Activated gamma-delta T cell treated with Interleukin-2 at 50 U/mL for 16 hours (primary cell): ENCODE results near the gene SYAP1.
"Not testable (repeated sequence)": the region's sequence is repeated elsewhere in the genome, so short reads cannot be mapped to it uniquely, and the experiment has no call there.

Experiments used
- DNase-seq: peaks from one replicate; pipeline ENCODE4 v3.0.0-alpha.2; 2020

Gene SYAP1

GRCh38 chrX:16719334-16720084 is at the start of gene SYAP1:
Gene SYAP1 (plus strand): TSS chrX:16719612. CDS start chrX:16719725, 113 bp downstream.
- peak; percentile 94 for DNase-seq

- peak; percentile 7 for DNase-seq
These were observed 48.4 kb upstream of the SYAP1 start for GRCh38 chrX:16671005-16671404.

DNA sequence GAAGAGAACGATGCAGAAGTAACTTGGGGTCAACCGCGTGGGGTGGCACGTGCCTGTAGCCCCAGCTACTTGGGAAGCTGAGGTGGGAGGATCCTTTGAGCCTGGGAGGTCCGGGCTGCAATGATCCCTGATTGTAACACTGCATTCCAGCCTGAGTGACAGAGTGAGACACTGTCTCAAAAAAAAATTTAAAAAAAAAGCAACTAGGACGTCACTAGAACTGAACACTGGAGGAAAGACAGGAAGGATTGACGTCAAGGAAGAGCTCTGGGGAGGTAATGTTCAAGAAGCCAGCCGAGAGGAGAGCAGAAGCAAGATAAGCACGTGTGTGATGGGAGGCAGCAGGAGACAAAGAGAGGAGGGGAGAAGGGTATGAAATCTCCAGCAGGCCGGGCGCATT is 40.7 kb upstream of the SYAP1 start:
- no peak for DNase-seq

DNA sequence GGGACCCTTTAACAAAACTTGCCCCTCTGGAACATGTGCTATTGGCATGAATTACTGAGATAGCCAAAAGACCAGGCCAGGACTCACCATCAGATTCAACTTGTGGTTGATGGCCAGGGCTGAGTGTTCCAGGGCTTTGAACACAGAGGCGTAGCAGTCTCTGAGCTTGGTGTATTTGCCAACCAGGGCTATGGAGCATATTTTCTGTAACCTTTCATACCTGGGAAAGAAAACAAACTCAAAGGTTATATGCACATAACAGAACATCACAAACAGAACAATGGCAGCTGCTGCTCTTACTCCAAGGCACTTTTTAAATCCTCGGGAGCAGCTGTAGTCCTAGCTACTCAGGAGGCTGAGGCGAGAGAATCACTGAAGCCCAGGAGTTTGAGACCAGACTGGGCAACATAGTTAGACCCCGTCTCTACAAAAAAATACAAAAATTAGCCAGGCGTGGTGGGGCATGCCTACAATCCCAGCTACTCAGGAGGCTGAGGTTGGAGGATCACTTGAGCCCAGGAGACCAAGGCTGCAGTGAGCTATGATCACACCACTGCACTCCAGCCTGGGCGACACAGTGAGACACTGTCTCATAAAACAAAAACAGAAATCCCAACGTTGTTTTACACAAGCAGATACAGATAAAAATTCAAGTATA is 36.3 kb upstream of the SYAP1 start:
- no peak for DNase-seq

- DNase-seq: no peak
These were observed 31.9 kb upstream of the SYAP1 start for GRCh38 chrX:16687514-16687913.

GRCh38 chrX:16695079-16695676 is 24.2 kb upstream of the SYAP1 start:
- DNase-seq: peak; percentile 66

- DNase-seq: no peak
These were observed 22.5 kb upstream of the SYAP1 start for GRCh38 chrX:16696956-16697355.

DNA sequence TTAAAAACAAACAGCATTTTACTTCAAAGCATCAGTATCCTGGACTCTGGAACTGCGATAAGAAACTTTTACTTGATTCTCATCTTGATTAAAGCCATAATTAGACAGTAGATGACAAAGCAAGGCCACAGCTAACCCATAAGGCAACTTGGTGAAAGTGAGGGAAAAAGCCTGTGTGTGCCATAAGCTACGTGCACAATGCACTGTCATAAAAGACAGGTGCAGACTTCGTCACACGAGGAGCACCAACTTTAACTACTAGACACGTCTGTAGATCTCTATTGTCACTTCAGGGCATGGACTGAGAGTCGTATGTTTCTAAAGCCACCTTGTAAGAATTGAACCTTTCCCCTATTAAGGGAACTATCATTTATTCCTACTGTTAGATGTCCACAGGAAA is 20.0 kb upstream of the SYAP1 start:
- DNase-seq: no peak

- DNase-seq: no peak
These were observed 18.7 kb upstream of the SYAP1 start for GRCh38 chrX:16700734-16701133.

GRCh38 chrX:16702700-16703599 is 16.5 kb upstream of the SYAP1 start:
- no peak for DNase-seq

GRCh38 chrX:16705370-16705769 is 14.0 kb upstream of the SYAP1 start:
- no peak for DNase-seq

DNA sequence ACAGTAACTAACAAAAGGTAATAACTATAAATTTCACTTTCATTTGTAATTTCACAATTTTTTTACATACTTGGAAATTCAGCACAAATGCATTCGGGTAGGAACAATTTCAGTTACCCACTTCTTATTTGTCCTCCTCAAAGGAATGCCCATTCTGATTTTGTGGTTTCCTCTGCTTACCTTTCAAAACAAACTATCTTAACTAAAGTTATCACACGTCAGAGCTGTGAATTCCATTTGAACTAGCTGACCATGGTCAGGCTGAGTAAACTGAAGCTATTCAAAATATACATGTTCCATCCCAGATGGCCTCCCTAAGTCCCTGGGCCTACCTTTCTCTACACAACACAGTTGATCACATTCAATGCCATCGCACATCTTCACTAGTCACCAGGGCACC is 11.4 kb upstream of the SYAP1 start:
- DNase-seq: no peak

DNA sequence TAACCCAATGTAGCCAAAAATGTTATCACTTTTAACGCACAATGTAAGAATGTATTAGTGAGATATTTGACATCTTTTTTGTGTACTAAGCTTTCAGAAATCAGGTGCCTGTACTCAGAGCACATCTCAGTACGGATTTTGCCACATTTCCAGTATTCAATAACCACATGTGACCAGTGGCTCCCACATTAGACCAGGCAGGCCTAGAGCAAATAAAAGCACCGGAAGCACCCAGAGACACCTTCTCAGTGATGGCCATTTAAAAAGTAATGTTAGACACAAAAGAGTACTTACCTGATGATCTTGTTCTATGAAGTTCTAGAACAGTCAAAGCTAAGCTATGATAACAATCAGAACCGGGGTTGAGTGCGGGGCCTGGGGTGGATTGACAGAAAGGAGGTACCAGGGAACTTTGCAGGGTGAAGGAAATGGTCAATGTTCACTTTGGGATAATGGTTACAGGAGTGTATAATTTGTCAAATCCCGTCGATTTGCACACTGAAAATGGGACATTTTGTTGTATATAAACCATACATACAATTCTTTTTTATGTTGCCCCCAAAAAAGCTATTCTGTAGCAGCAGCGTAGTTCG is 8.1 kb upstream of the SYAP1 start:
- DNase-seq: no peak

DNA sequence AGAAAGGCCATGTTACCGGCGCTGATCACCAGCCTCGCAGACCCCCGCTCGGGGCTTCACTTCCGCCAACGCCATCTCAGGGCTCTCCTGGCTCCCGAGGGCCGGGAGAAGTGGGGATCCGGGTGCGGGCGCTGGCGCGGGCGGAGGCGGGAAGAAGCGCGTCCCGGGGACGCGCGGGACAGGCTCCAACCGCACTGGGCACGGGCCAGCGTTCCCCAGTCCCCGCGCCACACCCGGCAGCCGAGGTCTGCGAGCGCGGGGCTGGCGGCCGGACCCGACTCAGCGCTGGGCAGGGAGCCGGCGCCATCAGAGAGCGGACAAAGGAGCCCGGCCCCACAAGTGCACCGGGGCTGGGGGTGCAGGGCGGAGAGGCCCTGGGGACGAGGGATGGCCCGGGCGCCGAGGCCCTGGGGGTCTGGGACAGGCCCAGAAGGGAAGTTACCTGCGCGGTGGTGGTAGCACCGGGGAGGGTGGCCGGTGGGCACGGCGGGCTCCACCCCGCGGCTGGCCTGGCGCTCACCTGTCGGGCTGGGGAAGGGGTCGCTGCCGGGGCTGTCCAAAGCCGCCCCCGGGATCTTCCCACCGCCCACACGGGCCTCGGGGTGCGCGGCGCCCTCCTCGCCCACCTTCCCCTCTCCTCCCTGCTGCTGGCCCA is 7.4 kb upstream of the SYAP1 start:
- no peak for DNase-seq

DNA sequence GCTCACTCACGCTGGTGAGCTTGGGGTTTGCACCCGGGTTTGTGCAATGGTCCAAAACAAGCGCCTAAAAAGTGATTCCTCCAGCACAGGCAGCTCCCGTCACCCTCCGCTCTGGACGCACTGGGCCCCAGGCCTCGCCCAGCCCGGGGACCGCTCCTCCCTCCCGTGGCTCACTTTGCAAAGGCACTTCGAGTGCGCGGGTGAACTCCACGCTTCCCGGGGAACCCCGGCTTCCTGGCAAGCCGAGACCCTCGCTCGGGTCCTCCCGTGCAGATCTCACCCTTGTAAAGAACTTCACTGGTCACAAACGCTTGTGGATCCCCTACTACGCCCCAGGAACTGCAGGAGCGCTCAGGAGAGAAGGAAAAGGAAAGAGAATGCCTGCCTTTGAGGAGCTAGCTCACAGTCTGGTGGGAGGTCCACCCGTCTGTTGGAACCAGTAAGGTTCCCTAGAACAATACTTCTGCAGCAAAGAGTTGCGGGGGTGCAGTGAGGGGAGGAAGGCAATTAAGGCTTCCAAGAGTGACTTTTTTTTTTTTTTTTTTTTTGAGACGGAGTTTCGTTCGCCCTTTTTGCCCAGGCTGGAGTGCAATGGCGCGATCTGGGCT is 6.8 kb upstream of the SYAP1 start, which contains the start of gene CTPS2:
CTPS2 (minus strand) TSS at position 122 of the 608 bp plus-strand sequence. CDS start 9,767 bp downstream, outside the sequence.
- DNase-seq: peak; percentile 26

GRCh38 chrX:16714504-16714903 is 4.9 kb upstream of the SYAP1 start:
- DNase-seq: no peak

GRCh38 chrX:16715638-16716037 is 3.8 kb upstream of the SYAP1 start:
- not testable (repeated sequence) for DNase-seq

GRCh38 chrX:16716451-16716850 is 3.0 kb upstream of the SYAP1 start:
- DNase-seq: not testable (repeated sequence)

- DNase-seq: no peak
These were observed 533 bp upstream of the SYAP1 start for GRCh38 chrX:16718824-16719333.

GRCh38 chrX:16722481-16722880 is 3.1 kb downstream of the SYAP1 start:
- no peak for DNase-seq

DNA sequence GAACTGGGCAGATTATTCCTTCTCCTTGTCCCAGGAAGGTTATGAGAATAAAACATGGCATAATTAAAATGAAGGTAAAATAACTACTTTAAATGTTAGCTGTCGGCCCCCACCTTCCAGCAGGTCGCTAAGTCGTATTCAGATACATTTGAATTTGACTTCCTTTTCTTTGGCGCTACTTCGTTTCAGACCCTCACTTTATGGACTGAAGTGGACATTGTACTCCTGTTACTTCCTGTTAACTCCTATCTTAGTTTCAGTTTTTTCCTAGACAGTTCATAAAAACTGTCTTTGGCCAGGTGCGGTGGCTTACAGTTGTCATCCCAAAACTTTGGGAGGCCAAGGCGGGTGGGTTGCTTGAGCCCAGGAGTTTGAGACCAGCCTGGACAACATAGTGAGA is 5.7 kb downstream of the SYAP1 start:
- no peak for DNase-seq
